CD14-positive monocyte (primary cell): Measurements from ENCODE around the gene LTB4R. TPM values are rescaled to one million over a fixed set of nuclear protein-coding genes. Genes with fewer than 3 reads are reported as not detected.

ENCODE experiments used
- DNase-seq, 3 donors: peaks; one replicate each; pipeline ENCODE4 v3.0.0-alpha.2; 2011 to 2022
- H2AFZ ChIP-seq: 2 replicates; pipeline ENCODE4 v1.6.0; 2012; ENCODE audit warnings: mild to moderate bottlenecking, low read depth, low read length, inconsistent platforms; ENCODE audit not compliant: insufficient read depth, poor library complexity, severe bottlenecking
- H3K27ac ChIP-seq, 2 donors: 1 replicate in 1 of 2; 2 replicates in 1 of 2; pipeline ENCODE4 v1.5.1; 2012 to 2013; ENCODE audit warnings: low read length in 2 of 2, control low read depth in 1 of 2, inconsistent platforms in 1 of 2, low read depth in 1 of 2, mild to moderate bottlenecking in 1 of 2
- H3K27me3 ChIP-seq, 2 donors: one replicate each; pipeline versions ENCODE4 v1.6.0 to v1.6.1; 2011 to 2013; ENCODE audit warnings: low read length in 2 of 2; ENCODE audit not compliant: control insufficient read depth in 2 of 2, insufficient read depth in 2 of 2
- H3K36me3 ChIP-seq, 2 donors: replicated peaks in 1 of 2; 1 replicate in 1 of 2; 2 replicates in 1 of 2; pipeline versions ENCODE4 v1.5.1 to v1.6.1; 2012 to 2013; ENCODE audit warnings: low read length in 2 of 2, control low read depth in 1 of 2, inconsistent platforms in 1 of 2, mild to moderate bottlenecking in 1 of 2; ENCODE audit not compliant: insufficient read depth in 2 of 2, control insufficient read depth in 1 of 2
- H3K4me1 ChIP-seq, 2 donors: 1 replicate in 1 of 2; 2 replicates in 1 of 2; pipeline versions ENCODE4 v1.5.1 to v1.6.1; 2012 to 2013; ENCODE audit warnings: low read length in 2 of 2, control low read depth in 1 of 2, inconsistent platforms in 1 of 2, mild to moderate bottlenecking in 1 of 2, moderate library complexity in 1 of 2; ENCODE audit not compliant: insufficient read depth in 2 of 2, control insufficient read depth in 1 of 2
- H3K4me2 ChIP-seq: replicated peaks from 2 replicates; pipeline ENCODE3; 2012; ENCODE audit warnings: low read length, moderate library complexity, mild to moderate bottlenecking; ENCODE audit not compliant: poor library complexity, severe bottlenecking; ENCODE audit errors: extremely low read depth
- H3K4me3 ChIP-seq, 3 experiments: fragments of 200-600 bp in 1 of 3; sonication (generic) in 1 of 3; replicated peaks in 1 of 3; 1 replicate in 2 of 3; 2 replicates in 1 of 3; pipeline ENCODE4 v1.5.1; 2011 to 2013; ENCODE audit warnings: low read length in 3 of 3, mild to moderate bottlenecking in 3 of 3, control low read depth in 2 of 3, low read depth in 2 of 3, inconsistent platforms in 1 of 3, moderate library complexity in 1 of 3
- H3K79me2 ChIP-seq: 2 replicates; pipeline ENCODE4 v1.6.0; 2012; ENCODE audit warnings: mild to moderate bottlenecking, control low read depth, inconsistent platforms, low read length, moderate library complexity; ENCODE audit not compliant: insufficient read depth
- H3K9ac ChIP-seq: 2 replicates; pipeline ENCODE4 v1.6.0; 2017; ENCODE audit warnings: low read length, mild to moderate bottlenecking; ENCODE audit not compliant: insufficient read depth, poor library complexity, severe bottlenecking
- H3K9me3 ChIP-seq, 2 donors: replicated peaks in 1 of 2; 1 replicate in 1 of 2; 2 replicates in 1 of 2; pipeline versions ENCODE4 v1.5.1 to v1.6.1; 2012 to 2013; ENCODE audit warnings: low read length in 2 of 2, control low read depth in 1 of 2; ENCODE audit not compliant: control insufficient read depth in 1 of 2, insufficient read depth in 1 of 2
- H4K20me1 ChIP-seq: 2 replicates; pipeline ENCODE4 v1.6.0; 2012; ENCODE audit warnings: mild to moderate bottlenecking, low read length, control low read depth, moderate library complexity; ENCODE audit not compliant: insufficient read depth
- H3K27ac Mint-ChIP-seq, 7 donors: one replicate each; pipeline ENCODE4 v1.8.0; 2020; ENCODE audit warnings: mild to moderate bottlenecking in 7 of 7, mixed read lengths in 7 of 7, moderate library complexity in 6 of 7, inconsistent platforms in 2 of 7
- H3K27me3 Mint-ChIP-seq, 3 donors: one replicate each; pipeline ENCODE4 v1.8.0; 2021 to 2022; ENCODE audit warnings: low read depth in 3 of 3, mild to moderate bottlenecking in 3 of 3, mixed read lengths in 3 of 3, moderate library complexity in 3 of 3, inconsistent platforms in 1 of 3
- H3K36me3 Mint-ChIP-seq, 2 donors: one replicate each; pipeline ENCODE4 v1.8.0; 2020; ENCODE audit warnings: mixed read lengths in 2 of 2, inconsistent platforms in 1 of 2, mild to moderate bottlenecking in 1 of 2
- H3K4me1 Mint-ChIP-seq: one replicate; pipeline ENCODE4 v1.8.0; 2020; ENCODE audit warnings: mild to moderate bottlenecking, mixed read lengths
- H3K4me3 Mint-ChIP-seq, 2 donors: one replicate each; pipeline ENCODE4 v1.8.0; 2020; ENCODE audit warnings: mild to moderate bottlenecking in 2 of 2, mixed read lengths in 2 of 2, moderate library complexity in 1 of 2
- H3K9me3 Mint-ChIP-seq, 7 donors: one replicate each; pipeline ENCODE4 v1.8.0; 2020 to 2022; ENCODE audit warnings: mixed read lengths in 7 of 7, mild to moderate bottlenecking in 6 of 7, moderate library complexity in 6 of 7, inconsistent platforms in 2 of 7
- WGBS: methylation state at CpG from one replicate; pipeline ENCODE4 v1.1.5; 2013; ENCODE audit warnings: missing lambda C conversion rate; ENCODE audit not compliant: insufficient coverage; 5-methylcytosine and 5-hydroxymethylcytosine counted together
- intact Hi-C, 2 donors: fragments of 100-400 bp; cut with micrococcal nuclease; formaldehyde crosslinking; loops; one replicate each; pipeline versions ENCODE4 v1.15.0 to v1.15.1; 2023
- polyA plus RNA-seq, 3 donors: library from polyadenylated mRNA; depleted of rRNA in 1 of 3; unstranded in 2 of 3; stranded (reverse) in 1 of 3; fragments of 300-500 nt in 2 of 3; fragments of >200 nt in 1 of 3; fragmentation: Illumina TruSeq in 2 of 3; gene quantifications; 1 replicate in 2 of 3; 2 replicates in 1 of 3; pipeline ENCODE4 v1.2.3, GENCODE V29; 2012 to 2021
- TF ChIP-seq, protein P1 (sequence below): fragments of 200-600 bp; IDR thresholded peaks from one replicate; pipeline ENCODE4 v1.8.0; 2022; ENCODE audit warnings: antibody characterized with exemption, mild to moderate bottlenecking

The LTB4R gene
- polyA plus RNA-seq, 3 donors = 51.5 to 98.5 (median 87.3) TPM

DNA sequence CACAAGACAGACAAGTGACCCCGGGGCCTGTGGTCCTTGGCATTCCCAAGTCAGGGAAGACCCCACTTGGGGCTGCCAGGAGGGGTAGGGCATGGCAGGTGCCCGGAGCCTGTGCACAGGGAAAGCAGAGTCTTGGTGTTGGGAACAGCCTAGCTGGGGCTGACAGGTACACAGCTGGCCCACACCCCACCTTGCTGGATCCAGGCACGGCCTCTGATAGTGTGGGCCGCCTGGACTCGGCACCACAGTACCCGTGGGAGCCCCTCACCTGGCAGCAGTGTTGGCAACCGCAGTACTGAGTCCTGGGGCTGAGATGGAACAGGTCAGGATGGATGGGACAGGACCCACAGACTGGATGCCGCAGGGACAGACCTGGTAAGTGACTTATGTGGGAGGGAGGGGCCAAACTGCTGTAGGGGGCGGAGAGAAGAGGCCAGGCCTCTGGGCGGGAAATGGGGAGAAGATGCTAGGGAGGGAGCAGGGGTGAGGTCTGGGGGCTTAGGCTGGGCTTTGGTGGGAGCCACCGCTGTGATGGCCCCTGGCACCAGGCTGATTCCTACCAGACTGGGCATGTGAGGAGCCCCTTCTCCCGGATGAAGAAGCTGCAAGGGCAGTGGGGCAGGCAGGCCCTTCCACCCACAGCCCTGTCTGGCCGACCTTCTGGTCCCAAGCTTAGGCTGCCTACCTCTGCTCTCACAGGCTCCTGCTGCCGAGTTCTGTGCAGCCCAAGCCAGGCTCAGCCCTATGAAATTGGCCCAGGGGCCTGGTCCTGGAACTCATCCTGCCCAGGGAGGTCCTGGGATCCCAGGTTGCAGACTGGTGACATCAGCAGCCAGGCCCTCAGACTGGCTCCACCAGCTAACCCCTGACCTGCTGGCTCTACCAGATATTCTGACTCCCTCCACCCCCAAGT lies 48.2 kb upstream of the LTB4R start, which contains the start of gene TGM1:
Gene TGM1, minus strand, starts transcription at position 357 of the 913 bp plus-strand sequence. CDS start 825 bp downstream, outside the sequence.
- intact Hi-C loops = no loop called here
- Histone ChIP-seq H3K36me3 (peaks cover 55 to 94% of the 10 kb centered on the region in 2 donors), H3K4me2 (no peak within 1 kb of the TSS), H4K20me1 (no peaks in the 10 kb centered on the region), H3K27me3 (no peaks in the 10 kb centered on the region), H2AFZ (no peak within 1 kb of the TSS), H3K27ac (no peak within 1 kb of the TSS), H3K9ac (no peak within 1 kb of the TSS), H3K9me3 (no peaks in the 10 kb centered on the region), H3K4me3 (no peak within 1 kb of the TSS), H3K4me1 (no peaks in the 10 kb centered on the region), H3K79me2 (no peaks in the 10 kb centered on the region)
- peak within 1 kb of the TSS in 3 of 7 donors; percentile 27 to 42 (median 31) for H3K27ac Mint-ChIP-seq
- H3K27me3 Mint-ChIP-seq = peaks cover 0 to 3% (median 2%) of the 10 kb centered on the region in 3 donors
- WGBS = 97% methylated on average over 12 of the region's 14 CpGs
- H3K4me1 Mint-ChIP-seq = peaks cover 5% of the 10 kb centered on the region
- peaks cover 70 to 87% of the 10 kb centered on the region in 2 donors for H3K36me3 Mint-ChIP-seq
- TF ChIP-seq, protein P1, sequence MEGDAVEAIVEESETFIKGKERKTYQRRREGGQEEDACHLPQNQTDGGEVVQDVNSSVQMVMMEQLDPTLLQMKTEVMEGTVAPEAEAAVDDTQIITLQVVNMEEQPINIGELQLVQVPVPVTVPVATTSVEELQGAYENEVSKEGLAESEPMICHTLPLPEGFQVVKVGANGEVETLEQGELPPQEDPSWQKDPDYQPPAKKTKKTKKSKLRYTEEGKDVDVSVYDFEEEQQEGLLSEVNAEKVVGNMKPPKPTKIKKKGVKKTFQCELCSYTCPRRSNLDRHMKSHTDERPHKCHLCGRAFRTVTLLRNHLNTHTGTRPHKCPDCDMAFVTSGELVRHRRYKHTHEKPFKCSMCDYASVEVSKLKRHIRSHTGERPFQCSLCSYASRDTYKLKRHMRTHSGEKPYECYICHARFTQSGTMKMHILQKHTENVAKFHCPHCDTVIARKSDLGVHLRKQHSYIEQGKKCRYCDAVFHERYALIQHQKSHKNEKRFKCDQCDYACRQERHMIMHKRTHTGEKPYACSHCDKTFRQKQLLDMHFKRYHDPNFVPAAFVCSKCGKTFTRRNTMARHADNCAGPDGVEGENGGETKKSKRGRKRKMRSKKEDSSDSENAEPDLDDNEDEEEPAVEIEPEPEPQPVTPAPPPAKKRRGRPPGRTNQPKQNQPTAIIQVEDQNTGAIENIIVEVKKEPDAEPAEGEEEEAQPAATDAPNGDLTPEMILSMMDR = no peak
- DNase-seq = no peak
- H3K4me3 Mint-ChIP-seq = no peak within 1 kb of the TSS
- no peaks in the 10 kb centered on the region for H3K9me3 Mint-ChIP-seq

DNA sequence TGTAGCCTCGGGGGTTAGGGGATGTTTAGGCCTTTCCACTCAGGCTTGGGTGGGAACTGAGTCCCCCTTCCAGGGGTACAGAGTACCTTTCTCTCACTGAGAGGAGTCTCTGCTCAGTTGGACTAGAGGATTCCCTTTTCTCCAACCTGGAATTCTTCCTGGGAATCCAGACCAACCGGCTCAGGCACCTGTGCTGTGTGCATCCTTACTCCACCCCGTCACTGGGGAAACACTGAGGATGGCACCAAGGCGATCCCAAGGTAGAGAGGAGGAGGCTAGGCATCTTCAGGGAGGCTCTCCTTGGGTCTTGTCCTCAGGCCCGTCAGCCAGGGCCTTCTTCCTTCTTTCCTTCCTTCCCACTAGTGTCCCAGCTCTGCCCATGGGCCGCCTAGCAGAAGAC lies 47.5 kb upstream of the LTB4R start:
- WGBS = 100% methylated on average over 3 of the region's 6 CpGs
- H3K27me3 Mint-ChIP-seq = peaks cover 0 to 3% (median 2%) of the 10 kb centered on the region in 3 donors

More for the DNA sequence above, 47.5 kb upstream of the LTB4R start:
- H3K9ac ChIP-seq = no peak overlapping the region
- H3K4me3 Mint-ChIP-seq = no peak overlapping the region
- H3K4me3 ChIP-seq = no peak overlapping the region
- H3K9me3 ChIP-seq = no peaks in the 10 kb centered on the region
- H3K36me3 Mint-ChIP-seq = peaks cover 70 to 89% of the 10 kb centered on the region in 2 donors
- no peaks in the 10 kb centered on the region for H3K4me1 ChIP-seq
- no peak overlapping the region for H3K4me2 ChIP-seq
- no peaks in the 10 kb centered on the region for H3K79me2 ChIP-seq
- no peaks in the 10 kb centered on the region for H4K20me1 ChIP-seq
- no peak overlapping the region for H2AFZ ChIP-seq
- no peaks in the 10 kb centered on the region for H3K27me3 ChIP-seq
- H3K27ac Mint-ChIP-seq = peak overlapping the region in 2 of 7 donors; percentile 27 to 42
- TF ChIP-seq, protein P1 = no peak
- peaks cover 62 to 94% of the 10 kb centered on the region in 2 donors for H3K36me3 ChIP-seq
- no peak overlapping the region for H3K27ac ChIP-seq
- no peak for DNase-seq
- H3K9me3 Mint-ChIP-seq = no peaks in the 10 kb centered on the region
- peaks cover 5% of the 10 kb centered on the region for H3K4me1 Mint-ChIP-seq
- intact Hi-C loops = no loop called here
